Neural cell (in vitro differentiated cells): ENCODE results near the gene ASIC3. TPM values are rescaled to one million over a fixed set of nuclear protein-coding genes. Genes with fewer than 3 reads are reported as not detected.

Experiments used
- H2AFZ ChIP-seq: fragments of 200-600, 300-800 bp; sonication (generic), shearing (Covaris generic); 2 replicates; pipeline ENCODE4 v1.6.0; 2014; ENCODE audit warnings: low read depth, mild to moderate bottlenecking, antibody characterized with exemption, low read length, moderate library complexity
- H3F3A ChIP-seq: fragments of 200-600 bp; shearing (Covaris generic); 2 replicates; pipeline ENCODE4 v1.6.1; 2016; ENCODE audit warnings: mild to moderate bottlenecking, moderate library complexity, mixed read lengths, antibody characterized with exemption, low read length; ENCODE audit not compliant: insufficient read depth, poor library complexity, severe bottlenecking
- H3K27ac ChIP-seq: fragments of 200-600, 300-800 bp; sonication (generic), shearing (Covaris generic); 2 replicates; pipeline ENCODE4 v1.5.1; 2014; ENCODE audit warnings: mild to moderate bottlenecking, low read length, moderate library complexity
- H3K27me3 ChIP-seq: fragments of 300-800, 200-600 bp; sonication (generic), shearing (Covaris generic); 2 replicates; pipeline ENCODE4 v1.6.0; 2014; ENCODE audit warnings: mild to moderate bottlenecking, low read depth, low read length, moderate library complexity; ENCODE audit not compliant: insufficient read depth
- H3K36me3 ChIP-seq: fragments of 300-800, 200-600 bp; sonication (generic), shearing (Covaris generic); 2 replicates; pipeline ENCODE4 v1.5.1; 2014; ENCODE audit warnings: mild to moderate bottlenecking, antibody characterized with exemption, low read length, moderate library complexity; ENCODE audit not compliant: insufficient read depth
- H3K4me2 ChIP-seq: fragments of 300-800, 200-600 bp; sonication (generic), shearing (Covaris generic); 2 replicates; pipeline ENCODE4 v1.6.0; 2014; ENCODE audit warnings: mild to moderate bottlenecking, low read length
- H3K4me3 ChIP-seq: fragments of 300-800, 200-600 bp; sonication (generic), shearing (Covaris generic); 2 replicates; pipeline ENCODE4 v1.5.1; 2014; ENCODE audit warnings: mild to moderate bottlenecking, low read length, moderate library complexity
- H3K79me2 ChIP-seq: fragments of 200-600 bp; shearing (Covaris generic); replicated peaks from 2 replicates; pipeline ENCODE4 v1.6.0; 2014; ENCODE audit warnings: mild to moderate bottlenecking, low read length, moderate library complexity; ENCODE audit not compliant: insufficient read depth
- H3K9ac ChIP-seq: fragments of 300-800, 200-600 bp; sonication (generic), shearing (Covaris generic); 2 replicates; pipeline ENCODE4 v1.6.1; 2016; ENCODE audit warnings: mild to moderate bottlenecking, low read length, mixed read lengths
- H3K9me2 ChIP-seq: fragments of 200-600 bp; shearing (Covaris generic); 2 replicates; pipeline ENCODE4 v1.6.1; 2016; ENCODE audit warnings: mild to moderate bottlenecking, low read length, mixed read lengths; ENCODE audit not compliant: insufficient read depth
- H3K9me3 ChIP-seq: fragments of 200-600, 300-800 bp; sonication (generic), shearing (Covaris generic); 2 replicates; pipeline ENCODE4 v1.6.1; 2016; ENCODE audit warnings: mild to moderate bottlenecking, mixed run types, low read length, moderate library complexity, mixed read lengths
- H4K20me1 ChIP-seq: fragments of 200-600 bp; shearing (Covaris generic); 2 replicates; pipeline ENCODE4 v1.6.1; 2016; ENCODE audit warnings: mild to moderate bottlenecking, mixed run types; ENCODE audit not compliant: insufficient read depth
- EP300 ChIP-seq: fragments of 450-650 bp; conservative IDR thresholded peaks from 2 replicates; pipeline ENCODE4 v1.6.1; 2014; ENCODE audit warnings: antibody characterized with exemption, mild to moderate bottlenecking, moderate library complexity; ENCODE audit not compliant: poor library complexity, severe bottlenecking
- EZH2 ChIP-seq: fragments of 200-600, 300-800 bp; shearing (Covaris generic), sonication (generic); IDR thresholded peaks from 2 replicates; pipeline ENCODE4 v1.6.1; 2014; ENCODE audit warnings: antibody characterized with exemption, low read length, borderline replicate concordance, mild to moderate bottlenecking; ENCODE audit not compliant: insufficient read depth, poor library complexity, severe bottlenecking
- MXI1 ChIP-seq: fragments of 450-650 bp; conservative IDR thresholded peaks from 2 replicates; pipeline ENCODE4 v1.6.1; 2014; ENCODE audit warnings: antibody characterized with exemption, mild to moderate bottlenecking; ENCODE audit not compliant: poor library complexity, severe bottlenecking
- POLR2AphosphoS5 ChIP-seq: IDR thresholded peaks from 2 replicates; pipeline ENCODE4 v1.6.1; 2012
- RAD21 ChIP-seq: fragments of 450-650 bp; conservative IDR thresholded peaks from 2 replicates; pipeline ENCODE4 v1.6.1; 2014; ENCODE audit warnings: antibody characterized with exemption, mild to moderate bottlenecking, moderate library complexity
- SMC3 ChIP-seq: fragments of 450-650 bp; conservative IDR thresholded peaks from 2 replicates; pipeline ENCODE4 v1.6.1; 2014; ENCODE audit warnings: antibody characterized with exemption, mild to moderate bottlenecking, moderate library complexity; ENCODE audit not compliant: poor library complexity
- TAF1 ChIP-seq: IDR thresholded peaks from 2 replicates; pipeline ENCODE4 v1.6.1; 2012; ENCODE audit warnings: low read depth
- polyA plus RNA-seq: library from polyadenylated mRNA; depleted of rRNA; stranded (reverse); fragments of >200 nt; gene quantifications from 2 replicates; pipeline ENCODE4 v1.2.3, GENCODE V29; 2014
- TF ChIP-seq, protein P1 (sequence below): fragments of 450-650 bp; IDR thresholded peaks from 2 replicates; pipeline ENCODE4 v1.5.1; 2014; ENCODE audit warnings: antibody characterized with exemption, mild to moderate bottlenecking, moderate library complexity; ENCODE audit not compliant: poor library complexity, severe bottlenecking
- TF ChIP-seq, protein P2 (sequence below): IDR thresholded peaks from 2 replicates; pipeline ENCODE4 v1.6.1; 2012; ENCODE audit warnings: borderline replicate concordance

ASIC3 gene
- polyA plus RNA-seq, 1 donor from 2014 or later: 3.3 TPM

DNA sequence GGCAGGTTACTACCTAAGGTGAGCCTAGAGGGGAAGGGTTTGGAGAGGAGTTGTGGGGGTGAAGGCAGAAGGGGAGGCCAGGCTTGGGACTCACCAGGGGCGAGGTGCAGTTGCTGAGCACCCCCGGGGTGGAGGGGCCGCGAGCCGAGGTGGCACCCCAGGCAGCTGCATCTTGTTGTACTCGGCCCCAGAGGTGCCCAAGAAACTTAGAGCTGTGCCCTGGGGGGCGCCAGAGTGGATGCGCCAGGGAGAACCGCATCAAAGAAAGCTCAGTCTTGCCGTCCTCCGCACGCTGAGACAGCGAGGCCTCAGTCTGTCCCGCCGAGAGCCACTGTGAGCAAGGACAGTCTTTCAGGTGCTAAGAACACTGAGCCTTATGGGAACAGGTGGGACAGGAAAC is 31.4 kb upstream of the ASIC3 start:
- no peaks in the 10 kb centered on the region for H3K9me3 ChIP-seq
- no peak overlapping the region for H3K4me3 ChIP-seq
- H3K4me2 ChIP-seq: no peak overlapping the region
- no peaks in the 10 kb centered on the region for H4K20me1 ChIP-seq
- no peaks in the 10 kb centered on the region for H3K9me2 ChIP-seq
- H3F3A ChIP-seq: no peaks in the 10 kb centered on the region
- H3K36me3 ChIP-seq: no peaks in the 10 kb centered on the region
- TF ChIP-seq SMC3 (no peak), EZH2 (no peak), RAD21 (no peak), MXI1 (no peak), TAF1 (no peak), POLR2AphosphoS5 (no peak), EP300 (no peak)
- TF ChIP-seq, protein P1, sequence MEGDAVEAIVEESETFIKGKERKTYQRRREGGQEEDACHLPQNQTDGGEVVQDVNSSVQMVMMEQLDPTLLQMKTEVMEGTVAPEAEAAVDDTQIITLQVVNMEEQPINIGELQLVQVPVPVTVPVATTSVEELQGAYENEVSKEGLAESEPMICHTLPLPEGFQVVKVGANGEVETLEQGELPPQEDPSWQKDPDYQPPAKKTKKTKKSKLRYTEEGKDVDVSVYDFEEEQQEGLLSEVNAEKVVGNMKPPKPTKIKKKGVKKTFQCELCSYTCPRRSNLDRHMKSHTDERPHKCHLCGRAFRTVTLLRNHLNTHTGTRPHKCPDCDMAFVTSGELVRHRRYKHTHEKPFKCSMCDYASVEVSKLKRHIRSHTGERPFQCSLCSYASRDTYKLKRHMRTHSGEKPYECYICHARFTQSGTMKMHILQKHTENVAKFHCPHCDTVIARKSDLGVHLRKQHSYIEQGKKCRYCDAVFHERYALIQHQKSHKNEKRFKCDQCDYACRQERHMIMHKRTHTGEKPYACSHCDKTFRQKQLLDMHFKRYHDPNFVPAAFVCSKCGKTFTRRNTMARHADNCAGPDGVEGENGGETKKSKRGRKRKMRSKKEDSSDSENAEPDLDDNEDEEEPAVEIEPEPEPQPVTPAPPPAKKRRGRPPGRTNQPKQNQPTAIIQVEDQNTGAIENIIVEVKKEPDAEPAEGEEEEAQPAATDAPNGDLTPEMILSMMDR: no peak
- TF ChIP-seq, protein P2, sequence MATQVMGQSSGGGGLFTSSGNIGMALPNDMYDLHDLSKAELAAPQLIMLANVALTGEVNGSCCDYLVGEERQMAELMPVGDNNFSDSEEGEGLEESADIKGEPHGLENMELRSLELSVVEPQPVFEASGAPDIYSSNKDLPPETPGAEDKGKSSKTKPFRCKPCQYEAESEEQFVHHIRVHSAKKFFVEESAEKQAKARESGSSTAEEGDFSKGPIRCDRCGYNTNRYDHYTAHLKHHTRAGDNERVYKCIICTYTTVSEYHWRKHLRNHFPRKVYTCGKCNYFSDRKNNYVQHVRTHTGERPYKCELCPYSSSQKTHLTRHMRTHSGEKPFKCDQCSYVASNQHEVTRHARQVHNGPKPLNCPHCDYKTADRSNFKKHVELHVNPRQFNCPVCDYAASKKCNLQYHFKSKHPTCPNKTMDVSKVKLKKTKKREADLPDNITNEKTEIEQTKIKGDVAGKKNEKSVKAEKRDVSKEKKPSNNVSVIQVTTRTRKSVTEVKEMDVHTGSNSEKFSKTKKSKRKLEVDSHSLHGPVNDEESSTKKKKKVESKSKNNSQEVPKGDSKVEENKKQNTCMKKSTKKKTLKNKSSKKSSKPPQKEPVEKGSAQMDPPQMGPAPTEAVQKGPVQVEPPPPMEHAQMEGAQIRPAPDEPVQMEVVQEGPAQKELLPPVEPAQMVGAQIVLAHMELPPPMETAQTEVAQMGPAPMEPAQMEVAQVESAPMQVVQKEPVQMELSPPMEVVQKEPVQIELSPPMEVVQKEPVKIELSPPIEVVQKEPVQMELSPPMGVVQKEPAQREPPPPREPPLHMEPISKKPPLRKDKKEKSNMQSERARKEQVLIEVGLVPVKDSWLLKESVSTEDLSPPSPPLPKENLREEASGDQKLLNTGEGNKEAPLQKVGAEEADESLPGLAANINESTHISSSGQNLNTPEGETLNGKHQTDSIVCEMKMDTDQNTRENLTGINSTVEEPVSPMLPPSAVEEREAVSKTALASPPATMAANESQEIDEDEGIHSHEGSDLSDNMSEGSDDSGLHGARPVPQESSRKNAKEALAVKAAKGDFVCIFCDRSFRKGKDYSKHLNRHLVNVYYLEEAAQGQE: no peak
- no peak overlapping the region for H2AFZ ChIP-seq
- H3K79me2 ChIP-seq: no peaks in the 10 kb centered on the region
- H3K27me3 ChIP-seq: peaks cover 25% of the 10 kb centered on the region
- no peak overlapping the region for H3K27ac ChIP-seq
- H3K9ac ChIP-seq: no peak overlapping the region

DNA sequence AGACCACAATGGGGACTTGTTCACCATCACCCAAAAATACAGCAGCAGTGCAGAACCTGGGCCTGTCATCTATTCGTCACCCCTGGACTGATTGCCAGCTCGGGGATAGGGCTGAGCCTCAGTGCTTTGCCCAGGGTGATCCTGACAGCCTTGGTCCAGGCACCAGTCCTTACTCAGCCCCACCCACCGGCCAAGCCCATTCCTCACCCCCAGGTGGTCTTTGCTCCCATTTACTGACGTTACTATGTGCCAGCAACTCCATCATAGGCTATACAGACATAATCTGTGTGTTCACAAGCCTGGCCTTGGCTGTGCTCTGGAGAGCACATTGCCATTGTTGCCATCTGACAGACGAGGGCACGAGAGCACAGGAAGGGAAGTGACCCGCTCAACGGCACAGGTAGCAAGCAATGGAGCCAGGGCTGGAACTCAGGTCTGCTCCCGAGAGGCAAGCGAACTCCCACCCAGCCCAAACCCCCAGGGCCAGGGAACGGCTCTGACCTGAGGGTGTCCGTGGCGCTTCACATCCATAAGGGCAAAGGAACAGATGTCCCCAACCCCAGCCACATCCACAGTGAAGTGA is 30.9 kb upstream of the ASIC3 start:
- peaks cover 25% of the 10 kb centered on the region for H3K27me3 ChIP-seq
- no peak overlapping the region for H2AFZ ChIP-seq
- H3K9ac ChIP-seq: no peak overlapping the region
- no peak overlapping the region for H3K4me2 ChIP-seq
- no peak for TF ChIP-seq POLR2AphosphoS5
- no peaks in the 10 kb centered on the region for H3K9me2 ChIP-seq
- no peak overlapping the region for H3K27ac ChIP-seq
- no peaks in the 10 kb centered on the region for H3K36me3 ChIP-seq
- H3K4me3 ChIP-seq: no peak overlapping the region
- H3K79me2 ChIP-seq: no peaks in the 10 kb centered on the region
- no peaks in the 10 kb centered on the region for H3K9me3 ChIP-seq
- no peaks in the 10 kb centered on the region for H4K20me1 ChIP-seq
- no peaks in the 10 kb centered on the region for H3F3A ChIP-seq

DNA sequence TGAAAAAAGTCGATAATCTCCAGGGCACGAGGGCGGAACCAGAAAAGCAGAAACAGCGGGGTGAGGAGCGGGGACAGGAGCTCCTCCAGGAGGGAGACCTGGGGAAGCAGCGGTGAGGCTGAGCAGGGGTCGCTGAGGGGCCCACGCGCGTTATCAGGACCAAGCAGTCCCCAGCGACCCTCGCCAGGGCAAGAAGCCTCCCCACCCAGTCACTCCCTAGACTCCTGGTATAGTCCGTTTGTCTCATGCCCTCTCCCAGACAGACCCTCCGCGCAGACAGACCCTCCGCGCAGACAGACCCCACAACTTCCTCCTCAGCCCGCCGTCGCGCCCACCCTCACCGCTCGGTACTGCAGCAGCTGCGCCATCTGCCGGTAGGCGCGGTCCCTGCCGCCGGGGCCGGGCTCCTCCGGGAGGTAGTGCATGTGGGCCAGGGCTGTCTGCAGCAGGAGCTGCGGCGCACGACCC is 30.3 kb upstream of the ASIC3 start:
- TF ChIP-seq RAD21 (peak; percentile 75), TAF1 (no peak), SMC3 (peak; percentile 84)
- TF ChIP-seq, protein P1: peak; percentile 91
- H3K79me2 ChIP-seq: no peaks in the 10 kb centered on the region
- H3K27ac ChIP-seq: no peak overlapping the region
- H3K9me3 ChIP-seq: no peaks in the 10 kb centered on the region
- H3K9me2 ChIP-seq: no peaks in the 10 kb centered on the region
- H3K9ac ChIP-seq: peak overlapping the region; percentile 31
- no peaks in the 10 kb centered on the region for H3K36me3 ChIP-seq
- H3K4me2 ChIP-seq: no peak overlapping the region
- no peaks in the 10 kb centered on the region for H3F3A ChIP-seq
- H2AFZ ChIP-seq: no peak overlapping the region
- peaks cover 25% of the 10 kb centered on the region for H3K27me3 ChIP-seq
- no peaks in the 10 kb centered on the region for H4K20me1 ChIP-seq
- H3K4me3 ChIP-seq: peak overlapping the region; percentile 61
